KBM-7 (cell line): Measurements from ENCODE around the gene UBE2O.

Experiments
- DNase-seq: peaks from one replicate; pipeline ENCODE4 v3.0.0-alpha.2; 2015
- in situ Hi-C: fragments of 300-500 bp; cut with MboI; formaldehyde crosslinking; loops from 2 replicates; pipeline ENCODE4 v1.14.3; 2020; ENCODE audit warnings: low sequenced_read_pairs, low pct_unique_long_range_greater_than_20kb, mixed read lengths

Gene UBE2O

DNA sequence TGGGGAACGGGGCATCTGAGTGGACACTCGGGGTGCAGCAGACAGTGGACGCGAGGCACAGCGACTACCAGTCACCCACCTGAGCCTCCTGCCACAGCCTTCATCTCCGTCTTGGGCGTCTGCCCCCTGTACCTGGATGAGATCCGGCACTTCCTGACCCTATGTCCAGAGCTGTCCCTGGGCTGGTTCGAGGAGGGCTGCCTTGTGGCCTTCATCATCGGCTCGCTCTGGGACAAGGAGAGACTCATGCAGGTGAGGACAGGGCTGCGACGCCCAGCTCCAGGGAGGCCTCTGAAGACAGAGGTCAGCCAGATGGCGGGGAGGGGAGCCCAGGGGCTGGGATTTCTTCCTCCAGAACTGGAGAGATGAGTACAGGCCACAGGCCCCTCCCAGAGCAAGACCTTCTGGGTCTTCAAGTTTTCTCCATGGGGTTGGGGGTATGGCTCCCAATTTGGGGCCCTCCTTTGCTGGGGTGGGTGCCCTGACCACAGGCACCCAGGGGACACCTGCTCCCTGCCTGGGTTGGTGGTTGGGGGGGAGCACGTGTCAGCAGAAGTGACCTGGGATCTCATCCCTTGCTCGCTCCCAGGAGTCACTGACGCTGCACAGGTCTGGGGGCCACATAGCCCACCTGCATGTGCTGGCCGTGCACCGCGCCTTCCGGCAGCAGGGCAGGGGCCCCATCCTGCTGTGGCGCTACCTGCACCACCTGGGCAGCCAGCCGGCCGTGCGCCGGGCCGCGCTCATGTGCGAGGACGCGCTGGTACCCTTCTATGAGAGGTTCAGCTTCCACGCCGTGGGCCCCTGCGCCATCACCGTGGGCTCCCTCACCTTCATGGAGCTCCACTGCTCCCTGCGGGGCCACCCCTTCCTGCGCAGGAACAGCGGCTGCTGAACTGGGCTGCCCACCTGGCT is 16.4 kb upstream of the UBE2O start:
- DNase-seq = no peak
- in situ Hi-C loops = no loop called here

DNA sequence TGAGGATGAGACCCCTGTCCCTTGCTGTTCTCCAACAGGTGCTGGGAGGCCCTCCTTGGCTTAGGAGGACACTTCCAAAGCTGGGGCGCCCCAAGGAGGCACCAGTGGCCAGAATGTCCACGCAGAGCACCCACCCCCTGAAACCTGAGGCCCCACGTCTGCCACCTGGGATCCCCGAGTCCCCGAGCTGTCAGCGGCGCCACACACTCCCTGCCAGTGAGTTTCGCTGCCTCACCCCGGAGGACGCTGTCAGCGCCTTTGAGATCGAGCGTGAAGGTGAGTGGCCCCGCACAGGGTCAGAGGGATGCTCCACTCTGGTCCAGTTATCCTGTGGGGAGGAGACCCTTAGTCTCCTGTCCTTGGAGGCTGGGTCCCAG is 15.7 kb upstream of the UBE2O start:
- in situ Hi-C loops = no loop called here
- DNase-seq = no peak

DNA sequence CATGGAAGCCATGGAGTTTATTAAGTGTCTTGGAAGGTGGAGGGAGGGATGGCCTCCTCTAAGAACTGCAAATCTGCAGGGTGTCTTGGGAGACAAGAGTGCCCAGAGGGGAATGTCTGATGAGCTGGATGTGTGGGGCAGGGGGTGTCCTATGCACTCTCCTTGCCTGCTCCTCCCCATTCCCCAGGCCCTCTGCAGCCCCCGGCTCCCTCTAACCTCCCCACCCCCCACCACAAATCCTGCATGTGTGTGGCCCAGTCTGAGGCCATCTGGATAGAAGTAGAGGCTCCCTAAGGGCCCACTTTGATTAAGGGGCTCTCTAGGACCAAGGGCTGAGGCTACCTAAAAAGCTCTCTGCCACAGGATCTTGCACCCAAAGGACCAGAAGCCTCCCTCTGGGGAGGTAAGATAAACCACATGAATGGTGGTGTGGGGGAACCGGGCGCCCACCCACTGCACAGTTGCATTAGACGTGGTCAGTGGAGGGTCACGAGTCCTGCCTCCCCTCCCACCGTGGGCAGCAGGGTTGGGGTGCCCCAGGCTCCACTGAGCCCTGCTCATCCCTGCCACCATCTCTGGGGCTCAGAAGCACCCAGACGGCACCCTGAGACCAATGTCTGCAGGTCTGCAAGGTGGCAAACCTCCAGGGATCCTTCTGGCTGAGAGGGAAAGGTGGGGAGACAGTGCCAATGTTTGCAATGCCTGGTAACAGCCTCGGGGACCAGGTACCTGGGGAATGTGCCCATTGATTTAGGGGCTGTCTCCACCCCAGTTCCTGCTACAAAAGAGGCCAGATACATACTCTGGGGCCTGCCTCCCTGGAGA is 15.1 kb upstream of the UBE2O start:
- no peak for DNase-seq
- in situ Hi-C loops = no loop called here

DNA sequence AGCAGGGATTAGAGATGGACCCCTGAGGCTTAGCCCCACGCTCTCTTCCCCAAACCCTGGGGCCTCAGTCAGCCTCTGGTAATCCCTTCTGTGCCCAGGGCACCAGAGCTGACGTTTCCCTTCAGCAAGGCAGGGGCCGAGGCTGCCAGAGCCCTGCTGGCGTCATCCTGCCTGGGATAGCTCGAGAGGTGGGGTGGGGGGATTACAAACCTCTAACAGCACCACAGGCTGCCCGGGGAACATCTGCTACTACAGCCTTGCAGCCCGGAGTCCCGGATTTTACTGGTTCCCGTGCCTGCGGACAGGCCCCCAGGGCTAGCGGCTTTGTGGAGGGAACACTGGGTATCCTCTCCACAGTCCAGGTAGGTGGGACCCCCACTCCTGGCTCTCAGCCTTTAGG is 14.4 kb upstream of the UBE2O start, which contains the start of gene AANAT:
AANAT (plus strand) TSS at position 238 of the 400 bp plus-strand sequence. CDS start 1,144 bp downstream, outside the sequence.
- no peak for DNase-seq
- in situ Hi-C loops = no loop called here

DNA sequence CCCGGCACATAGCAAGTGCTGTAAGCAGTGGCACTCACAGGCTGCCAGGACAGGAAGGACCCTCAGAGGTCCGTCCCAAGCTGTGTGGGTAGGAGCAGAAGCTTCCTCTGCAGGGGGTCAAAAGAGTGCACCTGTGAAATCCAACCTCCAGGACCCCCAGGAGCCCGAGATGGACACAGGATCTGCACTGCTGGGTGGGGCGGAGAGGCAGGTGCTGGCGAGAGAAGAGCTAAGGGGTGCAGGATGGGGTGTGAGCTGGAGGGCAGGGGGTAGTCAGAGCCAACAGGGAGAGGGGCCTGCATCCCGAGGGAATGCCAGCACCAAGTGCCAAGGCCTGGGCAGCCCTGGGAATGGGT is 13.8 kb upstream of the UBE2O start:
- in situ Hi-C loops = no loop called here
- DNase-seq = no peak

DNA sequence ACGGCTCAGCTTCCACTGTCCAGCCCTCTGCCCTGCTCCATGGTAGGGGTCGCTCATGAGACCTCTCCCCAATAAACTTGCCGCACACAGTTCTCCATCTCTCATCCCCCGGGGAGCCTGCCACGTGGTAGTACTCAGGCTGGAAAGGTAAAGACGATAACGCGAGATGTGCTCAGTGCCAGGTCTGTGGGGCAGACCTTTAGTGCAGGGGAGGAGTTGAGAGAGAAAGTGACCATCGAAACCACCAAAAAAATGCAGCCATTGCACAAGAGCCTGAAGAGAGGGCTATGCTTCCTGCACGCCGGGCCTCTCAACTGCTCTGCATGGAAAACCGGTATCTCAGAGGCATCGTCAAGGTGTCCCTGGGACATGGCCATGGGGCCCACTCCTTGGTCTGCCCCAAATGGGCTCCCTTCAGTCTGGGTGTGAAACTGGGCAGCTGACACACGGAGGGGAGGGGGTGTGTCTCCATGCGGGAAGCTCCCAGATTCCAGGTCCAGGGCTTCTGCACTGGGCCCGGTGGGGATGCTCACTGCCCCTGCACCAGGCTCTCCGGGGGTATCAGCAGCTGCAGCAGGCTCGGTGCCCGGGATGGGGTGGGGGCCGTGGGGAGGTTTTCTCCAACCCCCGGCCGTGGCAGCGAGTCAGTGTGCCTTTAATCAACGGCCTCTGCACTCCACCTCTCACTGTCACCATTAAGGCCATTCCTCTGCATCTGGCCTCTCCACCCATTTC is 9.8 kb upstream of the UBE2O start:
- in situ Hi-C loops = no loop called here
- DNase-seq = no peak

DNA sequence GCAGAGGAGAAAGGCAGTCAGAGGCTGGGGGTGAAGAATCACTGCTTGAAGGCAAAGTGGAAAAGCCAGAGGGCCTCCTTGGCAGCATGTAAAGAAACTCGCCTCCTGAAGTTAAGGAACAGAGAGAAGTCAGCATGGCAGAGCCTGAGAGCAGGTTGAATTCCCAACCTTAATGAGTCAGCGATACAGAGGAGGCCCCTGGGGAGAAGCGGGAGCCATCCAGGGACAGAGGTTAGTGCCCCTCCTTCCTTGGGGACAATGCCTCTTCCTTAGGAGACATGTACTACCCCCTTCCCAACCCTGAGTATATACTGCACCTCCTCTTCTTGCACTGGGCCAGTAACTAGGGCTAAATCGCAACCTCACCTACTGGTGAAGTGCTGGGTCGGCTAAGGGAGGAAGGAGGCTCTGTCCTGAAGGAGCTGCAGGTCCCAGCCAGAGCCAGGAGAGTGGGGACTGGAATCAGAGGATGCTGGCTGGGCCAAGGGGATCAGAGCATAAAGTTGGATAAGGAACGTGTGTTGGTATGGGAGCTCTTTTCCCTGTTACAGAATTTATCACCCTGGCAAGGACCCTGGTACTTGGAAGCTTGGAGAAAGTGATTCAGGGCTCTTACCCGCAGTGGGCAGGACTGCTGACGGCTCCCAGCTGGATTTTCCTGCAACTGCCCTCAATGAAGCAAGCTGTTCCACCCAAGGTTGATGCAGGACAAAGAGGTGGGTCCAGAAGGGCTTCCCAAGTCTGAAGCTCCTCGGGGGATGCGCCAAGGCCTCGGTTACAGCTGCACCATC is 9.0 kb upstream of the UBE2O start:
- no peak for DNase-seq
- in situ Hi-C loops = no loop called here

DNA sequence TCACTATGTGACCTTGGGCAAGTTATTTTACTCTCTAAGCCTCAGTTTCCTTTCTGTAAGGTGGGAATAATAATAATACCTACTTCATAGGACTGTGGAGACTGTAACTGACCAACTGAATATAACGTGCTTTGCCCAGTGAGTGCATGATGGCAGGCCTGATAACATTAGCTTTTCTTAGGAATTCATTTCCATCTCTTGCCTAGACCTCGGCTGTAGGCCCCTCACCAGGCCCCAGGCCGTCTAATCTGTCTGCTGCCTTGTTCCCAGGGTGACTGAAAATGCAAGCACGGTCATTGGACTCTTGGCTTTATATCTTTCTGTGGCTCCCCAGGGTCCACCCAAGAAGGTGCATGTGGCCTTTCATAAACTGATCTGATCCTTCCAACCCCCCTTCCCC is 6.7 kb upstream of the UBE2O start:
- no peak for DNase-seq
- in situ Hi-C loops = no loop called here

DNA sequence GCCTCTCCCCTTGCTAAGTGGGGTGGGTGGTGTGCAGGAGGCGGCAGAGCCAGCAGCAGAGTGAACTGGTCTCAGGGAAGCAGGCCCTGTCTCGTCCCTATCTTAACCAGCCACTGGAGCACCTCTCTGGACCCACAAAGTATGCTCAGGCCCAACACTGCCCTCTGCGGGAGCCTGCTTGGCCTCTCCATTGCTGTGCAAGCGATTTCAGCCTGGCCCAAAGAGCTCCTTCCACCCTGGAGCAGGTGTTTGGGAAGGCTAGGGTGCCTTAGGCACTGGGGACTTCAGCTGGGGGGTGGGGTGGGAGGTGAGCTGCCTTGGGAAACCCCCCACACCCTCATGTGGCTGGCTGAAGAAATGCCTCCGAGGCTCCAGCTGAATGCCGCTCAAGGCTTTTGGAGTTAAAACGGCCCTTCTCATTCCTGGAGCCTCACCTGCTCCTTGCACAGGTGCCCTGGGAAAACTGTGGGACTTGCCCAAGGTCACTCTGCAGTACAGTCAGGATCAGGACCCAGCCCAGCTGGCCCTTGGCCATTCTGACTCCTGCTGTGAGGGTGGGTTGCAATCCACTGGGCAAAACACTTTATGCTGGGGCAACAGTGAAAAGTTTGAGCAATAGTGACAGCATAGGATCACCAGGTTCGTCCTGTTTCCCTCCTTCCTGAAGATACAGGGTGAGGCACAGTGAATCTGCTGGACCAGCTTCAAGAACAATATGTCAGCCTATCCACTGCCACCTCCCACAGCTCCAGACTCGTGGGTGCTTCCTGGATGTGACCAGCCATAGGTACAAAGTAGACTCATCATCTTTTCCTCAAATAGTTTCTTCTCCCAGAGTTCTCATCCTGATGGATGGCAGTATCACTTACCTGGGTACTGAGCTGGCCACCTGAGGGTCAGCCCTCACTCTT is 5.9 kb upstream of the UBE2O start:
- peak; percentile 40 for DNase-seq
- in situ Hi-C loops = no loop called here

DNA sequence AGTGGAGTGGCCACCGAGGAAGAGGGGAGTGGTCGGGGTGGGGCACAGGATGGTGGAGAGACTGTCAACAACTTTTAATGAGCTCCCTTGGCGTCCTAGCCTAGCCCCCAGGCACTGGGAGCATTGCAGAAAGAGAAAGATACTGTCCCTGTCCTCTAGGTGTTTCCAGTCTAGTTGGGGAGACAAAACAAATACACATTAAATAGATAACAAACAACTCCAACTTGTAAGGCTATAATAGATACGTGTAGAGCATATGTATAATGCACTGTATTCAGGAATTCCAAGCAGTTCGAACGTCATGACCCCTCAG is 435 bp upstream of the UBE2O start:
- no peak for DNase-seq
- in situ Hi-C loops = no loop called here

DNA sequence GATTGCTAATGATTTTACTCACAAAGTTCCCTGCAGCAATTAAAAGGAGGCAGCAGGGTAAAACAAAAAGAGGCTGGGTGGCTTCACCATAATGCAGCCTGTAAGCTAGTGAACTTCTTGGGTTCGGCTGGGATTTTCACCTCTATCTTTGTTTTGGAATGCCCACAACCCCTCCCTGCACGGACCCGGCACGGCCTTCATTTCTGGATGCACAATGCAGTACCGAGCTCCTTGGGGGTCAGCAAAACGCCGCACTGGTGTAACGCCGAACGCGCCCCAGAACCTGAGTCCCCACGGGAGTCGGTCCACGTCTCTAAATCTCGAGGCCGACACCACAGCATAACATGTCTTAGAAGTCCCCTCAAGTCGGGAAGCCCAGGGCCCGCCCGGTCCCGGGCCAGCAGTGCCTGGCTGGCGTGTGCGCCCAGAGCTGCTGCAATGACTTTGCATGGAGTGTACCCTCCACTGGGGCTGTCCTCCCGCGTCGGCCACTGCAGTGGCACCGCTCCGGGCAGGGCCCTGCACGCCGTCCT is 759 bp downstream of the UBE2O start:
- in situ Hi-C loops = no loop called here
- peak; percentile 13 for DNase-seq

DNA sequence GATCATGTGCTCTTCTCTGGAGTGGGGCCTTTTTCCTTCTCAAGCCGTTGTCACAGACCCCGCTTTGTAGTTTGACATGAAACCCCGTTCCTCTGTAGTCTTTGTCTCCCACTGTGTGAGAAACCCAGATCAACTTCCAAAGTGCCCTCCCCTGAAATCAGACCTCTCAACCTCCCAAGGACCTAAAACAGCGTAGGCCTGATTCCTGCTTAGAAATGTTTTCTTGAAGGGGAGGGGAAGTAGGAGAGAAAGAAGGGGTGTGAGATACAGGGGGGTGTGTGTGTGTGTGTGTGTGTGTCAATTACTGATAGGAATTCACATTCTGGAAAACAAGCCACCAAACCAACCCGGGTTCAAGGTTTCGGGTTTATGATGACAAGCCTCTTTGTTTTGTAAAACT is 1.4 kb downstream of the UBE2O start:
- no peak for DNase-seq
- in situ Hi-C loops = no loop called here

DNA sequence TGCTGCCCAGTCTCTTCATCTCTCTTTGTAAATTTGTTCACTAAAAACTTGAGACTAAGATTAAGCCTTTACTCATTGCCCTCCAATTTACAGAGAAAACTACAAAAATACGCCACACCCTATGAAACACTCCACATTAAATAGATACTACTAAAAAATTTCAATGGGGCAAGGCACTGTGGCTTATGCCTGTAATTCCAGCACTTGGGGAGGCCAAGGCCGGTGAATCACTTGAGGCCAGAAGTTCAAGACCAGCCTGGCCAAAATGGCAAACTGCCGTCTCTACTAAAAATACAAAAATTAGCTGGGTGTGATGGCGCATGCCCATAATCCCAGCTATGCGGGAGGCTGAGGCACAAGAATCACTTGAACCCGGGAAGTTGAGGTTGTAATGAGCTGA is 3.8 kb downstream of the UBE2O start:
- in situ Hi-C loops = no loop called here
- DNase-seq = no peak

DNA sequence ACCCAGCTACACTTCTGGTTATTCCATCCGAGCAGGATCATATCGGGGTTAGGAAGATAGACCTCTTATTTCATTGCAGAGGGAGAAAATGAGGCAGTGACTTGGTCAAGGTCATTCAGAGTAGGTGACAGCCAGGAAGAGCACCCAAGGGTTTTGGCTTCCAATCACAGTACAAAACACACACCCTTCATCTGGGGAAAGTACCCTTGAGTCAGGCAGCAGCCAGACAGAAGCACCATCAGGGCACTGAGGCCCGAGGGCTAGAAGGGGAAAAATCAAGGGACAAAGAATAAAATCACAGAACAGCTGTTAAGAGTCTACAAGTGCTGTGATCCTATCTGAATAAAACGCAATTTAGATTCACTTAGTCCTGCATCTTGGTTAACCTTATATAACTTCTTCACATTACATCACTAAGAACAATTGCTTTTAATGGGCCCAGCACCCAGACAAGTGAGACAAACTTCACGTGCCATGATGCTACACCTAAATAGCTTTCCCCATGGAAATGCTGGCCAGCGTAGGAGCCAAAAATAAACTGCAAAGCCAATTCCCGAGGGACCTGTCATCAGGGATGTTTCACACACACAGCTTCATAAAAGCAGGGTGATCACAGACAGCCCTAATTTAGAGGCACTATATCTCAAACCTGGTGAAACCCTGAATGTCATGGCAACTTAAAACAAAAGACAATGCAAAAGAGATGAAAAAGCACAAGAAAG is 4.9 kb downstream of the UBE2O start:
- no peak for DNase-seq
- in situ Hi-C loops = no loop called here

DNA sequence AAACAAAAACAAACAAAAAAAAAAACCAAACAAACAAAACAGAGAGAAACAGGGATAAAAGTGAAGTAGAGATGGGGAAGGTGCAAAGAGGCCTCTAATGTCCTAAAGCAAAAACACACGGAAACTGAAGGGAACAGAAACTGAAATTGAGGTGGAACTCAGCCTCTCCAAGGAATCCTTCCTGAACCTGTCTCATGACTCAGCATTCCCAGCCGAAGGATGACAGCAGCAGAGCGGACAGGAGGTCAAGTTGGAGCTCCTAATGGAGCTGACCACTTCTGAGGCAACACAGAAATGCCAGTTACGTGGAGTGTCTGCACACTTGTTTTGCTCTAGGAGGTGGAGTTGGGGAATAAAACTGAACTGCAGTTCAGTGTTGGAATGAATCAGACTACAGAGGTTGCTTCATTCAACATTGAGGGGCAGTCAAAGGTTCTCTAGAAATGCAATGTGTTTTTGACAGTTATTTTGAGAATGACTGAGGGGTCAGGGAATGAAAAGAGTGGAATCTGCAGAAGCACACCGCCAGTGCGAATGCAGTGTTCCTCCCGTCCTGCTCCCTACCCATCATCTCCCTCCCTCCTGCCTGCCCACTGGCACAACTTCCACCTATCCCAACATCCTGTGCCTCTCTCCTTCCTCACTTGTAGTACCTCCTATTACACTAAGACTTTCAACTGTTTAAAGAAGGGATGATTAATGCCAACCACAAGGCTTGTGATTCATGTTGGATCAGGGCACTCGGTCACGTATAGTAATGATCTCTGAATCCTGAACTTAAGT is 6.3 kb downstream of the UBE2O start:
- DNase-seq = no peak
- in situ Hi-C loops = no loop called here

DNA sequence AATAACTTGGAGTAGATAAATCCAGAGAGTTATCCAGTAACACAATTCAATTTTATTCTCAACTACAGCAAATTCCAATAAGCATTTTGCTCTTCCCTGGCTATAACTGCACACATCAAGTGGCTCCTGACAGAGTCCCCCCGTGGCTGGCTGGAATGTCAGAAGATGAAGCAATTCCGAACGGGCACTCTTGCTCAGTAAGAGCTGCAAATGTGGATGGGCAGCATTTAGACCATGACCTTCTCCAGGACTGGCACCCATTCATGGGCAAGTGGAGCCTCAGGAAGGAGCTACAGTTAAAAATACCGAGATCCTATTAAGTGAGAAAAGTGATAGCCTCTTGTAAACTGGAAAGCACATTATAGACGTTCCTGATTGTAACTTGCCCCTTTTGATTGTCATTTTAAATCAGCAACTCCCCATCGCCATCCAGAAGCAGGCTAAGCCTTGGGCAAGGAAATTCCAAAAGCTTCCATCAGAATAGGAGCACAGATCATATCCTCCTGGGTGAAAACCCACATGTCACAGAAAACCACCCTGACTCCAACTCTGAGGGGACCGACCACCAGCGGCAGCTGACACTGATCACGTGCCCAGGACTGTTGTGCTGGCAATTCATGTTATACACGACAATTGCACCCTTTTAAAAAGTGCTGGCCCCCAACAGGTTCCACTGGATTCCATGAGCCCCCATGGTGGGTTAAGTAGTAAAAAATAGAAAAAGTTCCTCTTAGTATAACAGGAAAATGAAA is 7.1 kb downstream of the UBE2O start:
- no peak for DNase-seq
- in situ Hi-C loops = no loop called here
